ENCODE measurements around the gene NUTM2E.
"Not testable (repeated sequence)": the region's sequence is repeated elsewhere in the genome, so short reads cannot be mapped to it uniquely, and the experiment has no call there.

NUTM2E gene

GRCh38 chr10:79826496-79827215, at the start of gene NUTM2E:
NUTM2E (plus strand) TSS chr10:79826739; CDS start chr10:79841741, 15,002 bp downstream.
- peak; percentile 88 to 89 for DNase-seq

GRCh38 chr10:79777997-79778396, 48.5 kb upstream of the NUTM2E start:
- not testable (repeated sequence) for DNase-seq

- DNase-seq = peak; percentile 66 to 69
These were observed 47.1 kb upstream of the NUTM2E start for GRCh38 chr10:79779310-79779938.

- DNase-seq = not testable (repeated sequence)
These were observed 46.5 kb upstream of the NUTM2E start for GRCh38 chr10:79779992-79780391.

- not testable (repeated sequence) for DNase-seq
These were observed 45.0 kb upstream of the NUTM2E start for GRCh38 chr10:79781584-79781983.

- not testable (repeated sequence) for DNase-seq
These were observed 39.0 kb upstream of the NUTM2E start for GRCh38 chr10:79787455-79787952.

GRCh38 chr10:79789351-79789750, 37.2 kb upstream of the NUTM2E start:
- DNase-seq = not testable (repeated sequence)

GRCh38 chr10:79791906-79792517, 34.5 kb upstream of the NUTM2E start:
- not testable (repeated sequence) for DNase-seq

- DNase-seq = not testable (repeated sequence)
These were observed 27.2 kb upstream of the NUTM2E start for GRCh38 chr10:79799337-79799736.

GRCh38 chr10:79805857-79806256, 20.7 kb upstream of the NUTM2E start:
- DNase-seq = not testable (repeated sequence)

GRCh38 chr10:79811895-79812294, 14.6 kb upstream of the NUTM2E start:
- not testable (repeated sequence) for DNase-seq

GRCh38 chr10:79816290-79816689, 10.2 kb upstream of the NUTM2E start:
- not testable (repeated sequence) for DNase-seq

- not testable (repeated sequence) for DNase-seq
These were observed 3.2 kb upstream of the NUTM2E start for GRCh38 chr10:79823387-79823786.

- DNase-seq = not testable (repeated sequence)
These were observed 940 bp upstream of the NUTM2E start for GRCh38 chr10:79825587-79826011.

- not testable (repeated sequence) for DNase-seq
These were observed 426 bp upstream of the NUTM2E start for GRCh38 chr10:79826131-79826495.

- not testable (repeated sequence) for DNase-seq
These were observed 7.3 kb downstream of the NUTM2E start for GRCh38 chr10:79833833-79834232.

GRCh38 chr10:79835891-79836290, 9.4 kb downstream of the NUTM2E start:
- not testable (repeated sequence) for DNase-seq

GRCh38 chr10:79836891-79837290, 10.4 kb downstream of the NUTM2E start:
- DNase-seq = not testable (repeated sequence)

GRCh38 chr10:79838441-79838840, 11.9 kb downstream of the NUTM2E start:
- DNase-seq = not testable (repeated sequence)

- DNase-seq = not testable (repeated sequence)
These were observed 26.8 kb downstream of the NUTM2E start for GRCh38 chr10:79853191-79853854.

GRCh38 chr10:79862269-79862668, 35.7 kb downstream of the NUTM2E start:
- not testable (repeated sequence) for DNase-seq

- not testable (repeated sequence) for DNase-seq
These were observed 36.3 kb downstream of the NUTM2E start for GRCh38 chr10:79862803-79863202.
